ENCODE measurements around the gene CAPZB. TPM values are rescaled to one million over a fixed set of nuclear protein-coding genes. Genes with fewer than 3 reads are reported as not detected.

CAPZB gene
- polyA plus RNA-seq, 1 of the 3 experiments (the other 2 are of a cell fraction) = 122 TPM

- TF ChIP-seq, protein P1, sequence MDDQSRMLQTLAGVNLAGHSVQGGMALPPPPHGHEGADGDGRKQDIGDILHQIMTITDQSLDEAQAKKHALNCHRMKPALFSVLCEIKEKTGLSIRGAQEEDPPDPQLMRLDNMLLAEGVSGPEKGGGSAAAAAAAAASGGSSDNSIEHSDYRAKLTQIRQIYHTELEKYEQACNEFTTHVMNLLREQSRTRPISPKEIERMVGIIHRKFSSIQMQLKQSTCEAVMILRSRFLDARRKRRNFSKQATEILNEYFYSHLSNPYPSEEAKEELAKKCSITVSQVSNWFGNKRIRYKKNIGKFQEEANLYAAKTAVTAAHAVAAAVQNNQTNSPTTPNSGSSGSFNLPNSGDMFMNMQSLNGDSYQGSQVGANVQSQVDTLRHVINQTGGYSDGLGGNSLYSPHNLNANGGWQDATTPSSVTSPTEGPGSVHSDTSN (IDR thresholded peaks at IDR 0.05) = no peak
Measured at GRCh38 chr1:19329611-19330010, 155.7 kb downstream of the CAPZB start (continued).

- no peaks in the 10 kb centered on the region for H4K20me1 ChIP-seq (ENCODE audit: insufficient read depth)
- ChIA-PET CTCF (interaction anchor here (2.0 to 3.3 kb wide), 3 partner anchors 12 to 332 kb away, joined by 7 to 13 read pairs (median 10); no protein-coding TSS in a partner anchor), POLR2A (no interaction called here)
Measured at GRCh38 chr1:19329188-19329587, 156.2 kb downstream of the CAPZB start.

GRCh38 chr1:19328486-19328885, 156.9 kb downstream of the CAPZB start:
- no peak overlapping the region for H3K4me2 ChIP-seq
- H3K79me2 ChIP-seq (ENCODE audit: insufficient read depth) = no peaks in the 10 kb centered on the region
- H3K27me3 ChIP-seq (ENCODE audit: insufficient read depth) = no peaks in the 10 kb centered on the region
- no peak overlapping the region for H3K4me3 ChIP-seq (ENCODE audit: low read depth in 2 of 2, low read length in 1 of 2)
- no peaks in the 10 kb centered on the region for H3K9me2 ChIP-seq
- H3K4me1 ChIP-seq (ENCODE audit: control insufficient read depth in 1 of 2, insufficient read depth in 2 of 2, low read depth in 1 of 2, low read length in 1 of 2) = peaks cover 0 to 4% of the 10 kb centered on the region in 2 experiments; a peak in 1 of 4 replicates
- H3K9me3 ChIP-seq = no peaks in the 10 kb centered on the region
- no peak overlapping the region for H3K9ac ChIP-seq
- ChIA-PET POLR2A (interaction anchor here (1.6 kb wide), 1 partner anchor 16 kb away, joined by 4 read pairs; the partner anchor contains the start of genes AKR7A2 and SLC66A1), CTCF (interaction anchor here (1.2 to 2.0 kb wide), 2 partner anchors 12 to 16 kb away, joined by 3 to 7 read pairs; no protein-coding TSS in a partner anchor)
- H3F3A ChIP-seq (replicated peaks; ENCODE audit: insufficient read depth) = no peaks in the 10 kb centered on the region
- no peak overlapping the region for H3K27ac ChIP-seq (ENCODE audit: low read depth in 2 of 2, low read length in 1 of 2)
- H2AFZ ChIP-seq (ENCODE audit: low read depth) = no peak overlapping the region
- DNase-seq = no peak
- 83% methylated on average over 3 of the region's 18 CpGs for WGBS (ENCODE audit: low lambda C conversion rate)
- no peaks in the 10 kb centered on the region for H4K20me1 ChIP-seq (ENCODE audit: insufficient read depth)
- TF ChIP-seq EZH2phosphoT487 (IDR thresholded peaks at IDR 0.05; ENCODE audit: borderline replicate concordance, low read depth) = no peak
- no peak for TF ChIP-seq JUND (IDR thresholded peaks at IDR 0.05)
- no peak for TF ChIP-seq GABPA (IDR thresholded peaks at IDR 0.05; ENCODE audit: low read depth)
- TF ChIP-seq, protein P1 (IDR thresholded peaks at IDR 0.05) = no peak
- no peak for TF ChIP-seq CHD2 (IDR thresholded peaks at IDR 0.05; ENCODE audit: low read length, partially characterized antibody)
- no peak for TF ChIP-seq EP300 (IDR thresholded peaks at IDR 0.05; ENCODE audit: borderline replicate concordance in 1 of 2, low read depth in 1 of 2, low read length in 1 of 2)
- TF ChIP-seq TAF1 (IDR thresholded peaks at IDR 0.05; ENCODE audit: borderline replicate concordance, low read depth, low read length) = no peak
- no peak for TF ChIP-seq RAD21 (IDR thresholded peaks at IDR 0.05; ENCODE audit: low read length)
- TF ChIP-seq GATA2 (CRISPR knock-in tag; IDR thresholded peaks at IDR 0.05) = no peak
- TF ChIP-seq NRF1 (IDR thresholded peaks at IDR 0.05; ENCODE audit: low read depth, low read length) = no peak
- TF ChIP-seq FOXJ3 (CRISPR knock-in tag; IDR thresholded peaks at IDR 0.05) = no peak
- H3K36me3 ChIP-seq (replicated peaks in 1 of 2; ENCODE audit: control insufficient read depth in 1 of 2, insufficient read depth in 2 of 2, low read length in 1 of 2) = peaks cover 0 to 10% of the 10 kb centered on the region in 2 experiments

More at GRCh38 chr1:19329188-19329587, 156.2 kb downstream of the CAPZB start:
- TF ChIP-seq SIN3A (IDR thresholded peaks at IDR 0.05; ENCODE audit: borderline replicate concordance, low read depth, low read length) (no peak), RFX5 (IDR thresholded peaks at IDR 0.05; ENCODE audit: low read length) (no peak), MEF2A (IDR thresholded peaks at IDR 0.05; ENCODE audit: borderline replicate concordance, low read depth) (no peak), TAF1 (IDR thresholded peaks at IDR 0.05; ENCODE audit: borderline replicate concordance, low read depth, low read length) (no peak), GATA2 (CRISPR knock-in tag; IDR thresholded peaks at IDR 0.05) (no peak), FOXM1 (IDR thresholded peaks at IDR 0.05; ENCODE audit: low read depth) (no peak), FOXJ3 (CRISPR knock-in tag; IDR thresholded peaks at IDR 0.05) (no peak), NRF1 (IDR thresholded peaks at IDR 0.05; ENCODE audit: low read depth, low read length) (no peak), MXI1 (IDR thresholded peaks at IDR 0.05; ENCODE audit: low read depth, low read length) (no peak)
- TF ChIP-seq, protein P2, sequence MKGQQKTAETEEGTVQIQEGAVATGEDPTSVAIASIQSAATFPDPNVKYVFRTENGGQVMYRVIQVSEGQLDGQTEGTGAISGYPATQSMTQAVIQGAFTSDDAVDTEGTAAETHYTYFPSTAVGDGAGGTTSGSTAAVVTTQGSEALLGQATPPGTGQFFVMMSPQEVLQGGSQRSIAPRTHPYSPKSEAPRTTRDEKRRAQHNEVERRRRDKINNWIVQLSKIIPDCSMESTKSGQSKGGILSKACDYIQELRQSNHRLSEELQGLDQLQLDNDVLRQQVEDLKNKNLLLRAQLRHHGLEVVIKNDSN (IDR thresholded peaks at IDR 0.05; ENCODE audit: borderline replicate concordance, low read depth) = no peak
- Histone ChIP-seq H3K4me2 (no peak overlapping the region), H3K9me2 (no peaks in the 10 kb centered on the region), H3K36me3 (replicated peaks in 1 of 2; ENCODE audit: control insufficient read depth in 1 of 2, insufficient read depth in 2 of 2, low read length in 1 of 2) (peaks cover 0 to 4% of the 10 kb centered on the region in 2 experiments), H3K9ac (no peak overlapping the region), H3F3A (replicated peaks; ENCODE audit: insufficient read depth) (no peaks in the 10 kb centered on the region), H3K79me2 (ENCODE audit: insufficient read depth) (no peaks in the 10 kb centered on the region), H3K27ac (ENCODE audit: low read depth in 2 of 2, low read length in 1 of 2) (no peak overlapping the region), H3K27me3 (ENCODE audit: insufficient read depth) (no peaks in the 10 kb centered on the region), H2AFZ (ENCODE audit: low read depth) (no peak overlapping the region), H3K4me1 (ENCODE audit: control insufficient read depth in 1 of 2, insufficient read depth in 2 of 2, low read depth in 1 of 2, low read length in 1 of 2) (peaks cover 0 to 4% of the 10 kb centered on the region in 2 experiments; a peak in 1 of 4 replicates), H3K4me3 (ENCODE audit: low read depth in 2 of 2, low read length in 1 of 2) (no peak overlapping the region), H3K9me3 (no peaks in the 10 kb centered on the region)
- 95% methylated on average over 11 of the region's 13 CpGs for WGBS (ENCODE audit: low lambda C conversion rate)
- no peak for DNase-seq

Data from SK-N-SH (cell line).